C4-2B (cell line): Measurements from ENCODE around the gene PDE9A.

Experiments used
- CTCF ChIP-seq: fragments of 450-650 bp; conservative IDR thresholded peaks from 2 replicates; pipeline ENCODE4 v1.5.1; 2017; ENCODE audit warnings: mild to moderate bottlenecking
- ZFX ChIP-seq: fragments of 450-650 bp; IDR thresholded peaks from 2 replicates; pipeline ENCODE4 v1.6.1; 2017

- no peak for TF ChIP-seq CTCF
- no peak for TF ChIP-seq ZFX
These were observed 25.3 kb downstream of the PDE9A start for GRCh38 chr21:42678618-42679295.
